Spleen (tissue), 11 donors: Measurements from ENCODE around the gene LRBA. TPM values are rescaled to one million over a fixed set of nuclear protein-coding genes. Genes with fewer than 3 reads are reported as not detected.

Source experiments
- DNase-seq: peaks from one replicate; pipeline ENCODE4 v3.0.0-alpha.2; 2020
- H3K27ac ChIP-seq, 8 donors: fragments of 200-600 bp; sonication (generic) in 7 of 8; 1 replicate in 4 of 8; 2 replicates in 4 of 8; pipeline versions ENCODE4 v1.5.0 to v1.8.0; 2016 to 2021; ENCODE audit warnings: inconsistent platforms in 4 of 8, mild to moderate bottlenecking in 4 of 8, moderate library complexity in 1 of 8
- H3K27me3 ChIP-seq, 7 donors: fragments of 200-600 bp; sonication (generic) in 6 of 7; replicated peaks in 1 of 7; 1 replicate in 4 of 7; 2 replicates in 3 of 7; pipeline versions ENCODE4 v1.5.0 to v1.8.0; 2016 to 2021; ENCODE audit warnings: inconsistent platforms in 3 of 7, mild to moderate bottlenecking in 1 of 7
- H3K36me3 ChIP-seq, 6 donors: fragments of 200-600 bp; sonication (generic) in 5 of 6; 1 replicate in 4 of 6; 2 replicates in 2 of 6; pipeline versions ENCODE4 v1.5.0 to v1.8.0; 2016 to 2021; ENCODE audit warnings: inconsistent platforms in 2 of 6
- H3K4me1 ChIP-seq, 6 donors: fragments of 200-600 bp; sonication (generic) in 5 of 6; 1 replicate in 3 of 6; 2 replicates in 3 of 6; pipeline versions ENCODE4 v1.5.0 to v1.8.0; 2016 to 2021; ENCODE audit warnings: inconsistent platforms in 3 of 6
- H3K4me3 ChIP-seq, 8 donors: fragments of 200-600 bp; sonication (generic) in 7 of 8; 1 replicate in 4 of 8; 2 replicates in 4 of 8; pipeline versions ENCODE4 v1.5.0 to v1.8.0; 2016 to 2021; ENCODE audit warnings: inconsistent platforms in 4 of 8, mild to moderate bottlenecking in 4 of 8, moderate library complexity in 2 of 8
- H3K9me3 ChIP-seq, 8 donors: fragments of 200-600 bp; sonication (generic) in 7 of 8; 1 replicate in 4 of 8; 2 replicates in 4 of 8; pipeline versions ENCODE4 v1.5.0 to v1.8.0; 2016 to 2021; ENCODE audit warnings: inconsistent platforms in 4 of 8
- CTCF ChIP-seq, 11 experiments: fragments of 200-600 bp in 7 of 11; fragments of 450-650 bp in 4 of 11; sonication (generic) in 4 of 11; IDR thresholded peaks in 8 of 11; conservative IDR thresholded peaks in 3 of 11; 1 replicate in 7 of 11; 2 replicates in 4 of 11; pipeline versions ENCODE4 v1.4.0 to v1.8.0; 2016 to 2021; ENCODE audit warnings: antibody characterized with exemption in 11 of 11, inconsistent platforms in 4 of 11, mild to moderate bottlenecking in 1 of 11
- POLR2A ChIP-seq, 3 donors: fragments of 450-650 bp; IDR thresholded peaks; one replicate each; pipeline ENCODE4 v1.5.1; 2017; ENCODE audit warnings: antibody characterized with exemption in 3 of 3, mild to moderate bottlenecking in 1 of 3
- POLR2AphosphoS5 ChIP-seq, 3 donors: sonication (generic); formaldehyde crosslinking; IDR thresholded peaks; one replicate each; pipeline ENCODE4 v1.5.1; 2017; ENCODE audit warnings: antibody characterized with exemption in 3 of 3
- WGBS, 5 donors: extraction: QIAGEN DNeasy Blood & Tissue Kit in 3 of 5; methylation state at CpG; one replicate each; pipeline versions ENCODE4 v1.1.5 to v1.1.7; 2013 to 2018; 5-methylcytosine and 5-hydroxymethylcytosine counted together
- intact Hi-C: fragments of 100-400 bp; cut with DNase I; formaldehyde crosslinking; loops from one replicate; pipeline ENCODE4 v1.15.0; 2023; ENCODE audit warnings: low total_unique reads
- polyA plus RNA-seq, 3 donors: library from polyadenylated mRNA; stranded (reverse); fragments of 200-250 nt; gene quantifications; one replicate each; pipeline ENCODE4 v1.2.1, GENCODE V29; 2013
- total RNA-seq, 7 donors: library from RNA; depleted of rRNA in 3 of 7; stranded (reverse); fragments of >200 nt in 3 of 7; fragmentation: NEBNext Ultra II Directional in 4 of 7; extraction: Animal tissue kit (Norgen Biotek cat#: 25700) in 4 of 7; gene quantifications; one replicate each; pipeline versions ENCODE4 v1.1.0 to v1.2.1, GENCODE V29; 2016 to 2021
- donor health status: healthy with polysubstance abuse.
- donor health status: DM: no; HTN: no; CAD: no; lungs with moderate emphysema.
- donor health status: DM: no; HTN: no; CAD: no.
- donor health status: Bipolar disorder and iron deficiency.
- donor health status: healthy.
- donor health status: DM: no; HTN: no; CAD: no.
- donor health status: DM: yes; HTN: yes; CAD: no.

LRBA gene
- total and polyA plus RNA-seq, 10 donors = 8.2 to 84.9 (median 50.5) TPM

DNA sequence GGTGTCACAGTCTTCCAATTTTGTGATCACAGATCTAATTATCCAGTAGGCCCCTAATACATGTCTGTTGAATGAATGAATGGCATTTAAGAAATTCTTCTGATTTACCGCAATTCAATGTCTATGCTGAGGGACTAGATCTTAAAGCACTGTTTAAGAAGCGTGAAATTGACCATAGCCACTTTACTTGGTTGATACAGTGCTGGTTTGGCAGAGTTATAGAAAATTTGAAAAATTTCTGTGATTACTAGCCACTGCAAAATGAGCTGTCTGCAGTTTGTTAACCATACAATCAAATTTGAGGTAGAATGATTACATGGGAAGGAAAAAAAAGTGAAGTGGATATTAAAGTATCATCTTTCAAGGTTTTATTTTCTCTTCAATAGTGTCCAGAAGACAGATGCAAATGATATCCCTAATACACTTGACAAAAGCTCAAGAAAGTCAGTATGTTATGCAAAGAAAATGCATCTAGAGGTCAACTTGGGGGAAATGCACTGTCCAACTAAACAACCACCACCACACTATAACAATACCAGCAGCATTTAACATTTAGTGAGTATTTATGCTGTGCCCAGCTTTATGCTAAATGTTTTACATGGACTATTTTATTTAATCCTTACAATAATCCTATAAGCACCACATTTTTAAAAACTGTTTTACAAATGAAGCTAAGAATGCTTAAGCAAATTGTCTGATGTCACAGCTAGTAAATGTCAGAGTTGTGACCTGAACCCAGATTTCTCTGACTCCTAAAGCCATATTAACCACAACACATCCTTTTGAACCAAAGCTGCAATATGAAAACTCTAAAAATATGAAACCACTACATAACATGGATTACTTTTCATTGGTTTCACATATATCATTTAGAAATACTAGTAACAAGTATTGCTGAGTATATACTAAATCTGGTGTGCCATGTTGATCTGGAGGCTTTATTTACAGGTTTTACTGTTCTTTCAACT lies 651.1 kb downstream of the LRBA start:
- no peaks in the 10 kb centered on the region for H3K4me1 ChIP-seq
- H3K27me3 ChIP-seq = no peaks in the 10 kb centered on the region
- no peaks in the 10 kb centered on the region for H3K36me3 ChIP-seq
- DNase-seq = no peak
- intact Hi-C loops = no loop called here
- no peak overlapping the region for H3K4me3 ChIP-seq
- WGBS, 5 donors = 48 to 69% (median 50%) methylated on average over 2 of the region's 2 CpGs
- no peak overlapping the region for H3K27ac ChIP-seq
- TF ChIP-seq POLR2AphosphoS5 (IDR thresholded peaks at IDR 0.05) (no peak), CTCF (IDR thresholded peaks at IDR 0.05 in 8 of 11, conservative IDR thresholded peaks at IDR 0.05 in 3 of 11) (no peak), POLR2A (IDR thresholded peaks at IDR 0.05) (no peak)
- H3K9me3 ChIP-seq = no peaks in the 10 kb centered on the region

DNA sequence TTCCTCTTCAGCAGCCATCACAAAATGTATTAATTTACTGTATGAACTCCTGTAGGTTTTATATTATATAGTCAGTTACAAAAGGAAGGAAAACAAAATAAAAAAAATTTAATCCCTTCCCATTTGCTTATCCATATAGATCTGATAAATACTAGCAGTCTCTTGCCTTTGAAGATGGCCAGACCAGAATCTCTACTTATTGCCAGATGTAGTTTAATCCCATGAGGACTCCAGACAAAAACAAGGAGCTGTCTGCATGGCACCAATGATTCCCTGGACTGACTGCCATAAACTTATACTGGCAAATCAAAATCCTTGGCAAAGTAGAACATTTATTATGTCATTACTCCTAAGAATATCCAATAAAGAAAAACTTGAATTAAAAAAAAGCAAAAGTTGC lies 656.4 kb downstream of the LRBA start:
- intact Hi-C loops = no loop called here
- DNase-seq = no peak
- H3K27ac ChIP-seq = no peak overlapping the region
- H3K27me3 ChIP-seq = no peaks in the 10 kb centered on the region
- no peaks in the 10 kb centered on the region for H3K36me3 ChIP-seq
- H3K4me1 ChIP-seq = no peaks in the 10 kb centered on the region
- no peak overlapping the region for H3K4me3 ChIP-seq
- TF ChIP-seq POLR2AphosphoS5 (IDR thresholded peaks at IDR 0.05) = no peak
- no peak for TF ChIP-seq CTCF (IDR thresholded peaks at IDR 0.05 in 8 of 11, conservative IDR thresholded peaks at IDR 0.05 in 3 of 11)
- TF ChIP-seq POLR2A (IDR thresholded peaks at IDR 0.05) = no peak
- H3K9me3 ChIP-seq = no peaks in the 10 kb centered on the region

DNA sequence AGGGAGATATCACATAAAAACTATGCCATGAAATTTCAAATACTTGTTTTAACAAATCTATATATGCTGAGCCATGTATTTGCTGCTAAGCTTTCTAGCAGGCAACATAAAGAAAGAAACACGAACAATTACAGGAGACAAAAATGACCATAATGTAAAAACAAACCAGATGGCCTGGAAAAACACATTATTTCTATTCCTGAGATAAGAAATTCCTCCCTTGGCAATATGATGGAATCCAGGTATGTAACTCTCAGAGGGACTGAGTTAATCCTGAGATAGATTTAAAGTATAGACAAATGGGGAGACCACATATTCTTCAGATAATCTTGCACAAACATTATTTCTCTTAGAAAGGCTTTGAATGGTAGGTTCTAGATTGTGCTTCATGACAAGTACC lies 657.3 kb downstream of the LRBA start:
- Histone ChIP-seq H3K27ac (no peak overlapping the region), H3K9me3 (no peaks in the 10 kb centered on the region), H3K4me1 (no peaks in the 10 kb centered on the region), H3K36me3 (no peaks in the 10 kb centered on the region), H3K27me3 (no peaks in the 10 kb centered on the region), H3K4me3 (no peak overlapping the region)
- 91 to 100% (median 96%) methylated on average over 1 of the region's 1 CpG for WGBS, 5 donors
- TF ChIP-seq CTCF (IDR thresholded peaks at IDR 0.05 in 8 of 11, conservative IDR thresholded peaks at IDR 0.05 in 3 of 11) = no peak
- no peak for TF ChIP-seq POLR2AphosphoS5 (IDR thresholded peaks at IDR 0.05)
- TF ChIP-seq POLR2A (IDR thresholded peaks at IDR 0.05) = no peak
- DNase-seq = no peak
- intact Hi-C loops = no loop called here

DNA sequence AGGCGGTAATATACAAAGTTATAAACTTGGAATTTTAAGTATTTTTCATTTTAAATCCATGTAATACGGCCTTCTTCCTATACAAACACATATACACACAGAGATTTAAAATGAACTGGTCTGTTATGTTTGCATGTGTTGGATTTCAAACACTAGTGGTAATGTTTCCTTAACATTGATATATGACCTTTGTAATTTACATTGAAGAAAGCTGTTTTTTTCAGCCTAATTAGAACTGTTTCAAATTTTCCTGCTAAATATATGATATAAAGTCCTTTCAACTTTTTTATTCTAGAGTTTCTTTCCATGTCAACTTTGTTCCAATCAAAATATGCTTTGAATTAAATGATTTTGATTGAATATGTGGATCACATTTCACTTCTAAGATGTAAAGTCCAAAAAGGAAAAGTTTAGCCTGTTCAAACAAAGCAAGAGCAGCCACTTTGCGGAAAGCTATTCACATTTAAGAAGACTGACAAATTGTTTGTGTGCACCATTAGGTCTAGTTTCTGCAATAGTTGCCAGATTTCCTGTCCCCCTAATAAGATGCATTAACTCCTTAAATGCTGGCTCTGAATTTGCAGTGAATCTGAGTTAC lies 659.1 kb downstream of the LRBA start:
- H3K9me3 ChIP-seq = no peaks in the 10 kb centered on the region
- H3K36me3 ChIP-seq = no peaks in the 10 kb centered on the region
- no peaks in the 10 kb centered on the region for H3K27me3 ChIP-seq
- TF ChIP-seq POLR2AphosphoS5 (IDR thresholded peaks at IDR 0.05) (no peak), POLR2A (IDR thresholded peaks at IDR 0.05) (no peak), CTCF (IDR thresholded peaks at IDR 0.05 in 8 of 11, conservative IDR thresholded peaks at IDR 0.05 in 3 of 11) (no peak)
- no peak overlapping the region for H3K27ac ChIP-seq
- no peaks in the 10 kb centered on the region for H3K4me1 ChIP-seq
- no peak for DNase-seq
- WGBS, 5 donors = 89 to 96% (median 94%) methylated on average over 3 of the region's 3 CpGs
- H3K4me3 ChIP-seq = no peak overlapping the region
- intact Hi-C loops = no loop called here
